Measurements from ENCODE around the gene TMIGD2. TPM values are rescaled to one million over a fixed set of nuclear protein-coding genes. Genes with fewer than 3 reads are reported as not detected.

Gene TMIGD2
- total RNA-seq, 3 donors from 2014 or later = not detected

- Histone ChIP-seq H3K27ac (peak overlapping the region in 1 of 2 donors; percentile 64), H3K27me3 (no peaks in the 10 kb centered on the region), H3K4me1 (no peaks in the 10 kb centered on the region), H3K9me3 (no peaks in the 10 kb centered on the region), H3K4me3 (no peak overlapping the region), H3K36me3 (peaks cover 9% of the 10 kb centered on the region)
- TF ChIP-seq POLR2A (IDR thresholded peaks at IDR 0.05) = no peak
- TF ChIP-seq CTCF (IDR thresholded peaks at IDR 0.05) = peak in 1 of 3 donors; percentile 3
- TF ChIP-seq POLR2AphosphoS5 (IDR thresholded peaks at IDR 0.05) = no peak
- intact Hi-C loops (cut with DNase I; ENCODE audit: low total_unique reads) = loop anchor here (10.0 kb wide), 1 partner anchor 97 kb away; no protein-coding TSS in a partner anchor
- DNase-seq (ENCODE audit: low spot score in 2 of 2) = no peak
These were observed 34.0 kb downstream of the TMIGD2 start for GRCh38 chr19:4267901-4268815.

- Histone ChIP-seq H3K4me1 (no peaks in the 10 kb centered on the region), H3K4me3 (no peak overlapping the region), H3K27me3 (no peaks in the 10 kb centered on the region), H3K27ac (peak overlapping the region in 1 of 2 donors; percentile 9), H3K36me3 (peaks cover 9% of the 10 kb centered on the region), H3K9me3 (no peaks in the 10 kb centered on the region)
- TF ChIP-seq CTCF (IDR thresholded peaks at IDR 0.05) = peak; percentile 66 to 78 (median 74)
- TF ChIP-seq POLR2A (IDR thresholded peaks at IDR 0.05) = no peak
- TF ChIP-seq POLR2AphosphoS5 (IDR thresholded peaks at IDR 0.05) = no peak
- intact Hi-C loops (cut with DNase I; ENCODE audit: low total_unique reads) = loop anchor here (10.0 kb wide), 1 partner anchor 98 kb away; no protein-coding TSS in a partner anchor
- peak in 1 of 2 donors; percentile 32 for DNase-seq (ENCODE audit: low spot score in 2 of 2)
These were observed 34.9 kb downstream of the TMIGD2 start for GRCh38 chr19:4267101-4267900.

GRCh38 chr19:4266253-4267000 lies 35.8 kb downstream of the TMIGD2 start:
- Histone ChIP-seq H3K4me1 (no peaks in the 10 kb centered on the region), H3K27ac (no peak overlapping the region), H3K4me3 (no peak overlapping the region), H3K27me3 (no peaks in the 10 kb centered on the region), H3K9me3 (no peaks in the 10 kb centered on the region), H3K36me3 (peaks cover 9% of the 10 kb centered on the region)
- intact Hi-C loops (cut with DNase I; ENCODE audit: low total_unique reads) = loop anchor here (10.0 kb wide), 1 partner anchor 98 kb away; no protein-coding TSS in a partner anchor
- no peak for DNase-seq (ENCODE audit: low spot score in 2 of 2)
- TF ChIP-seq POLR2AphosphoS5 (IDR thresholded peaks at IDR 0.05) (no peak), CTCF (IDR thresholded peaks at IDR 0.05) (no peak), POLR2A (IDR thresholded peaks at IDR 0.05) (no peak)

GRCh38 chr19:4264812-4265211 lies 37.4 kb downstream of the TMIGD2 start:
- Histone ChIP-seq H3K27me3 (no peaks in the 10 kb centered on the region), H3K4me1 (no peaks in the 10 kb centered on the region), H3K4me3 (no peak overlapping the region), H3K27ac (no peak overlapping the region), H3K36me3 (peaks cover 11% of the 10 kb centered on the region), H3K9me3 (no peaks in the 10 kb centered on the region)
- TF ChIP-seq CTCF (IDR thresholded peaks at IDR 0.05) (no peak), POLR2A (IDR thresholded peaks at IDR 0.05) (no peak), POLR2AphosphoS5 (IDR thresholded peaks at IDR 0.05) (no peak)
- DNase-seq (ENCODE audit: low spot score in 2 of 2) = no peak
- intact Hi-C loops (cut with DNase I; ENCODE audit: low total_unique reads) = loop anchor here (10.0 kb wide), 1 partner anchor 100 kb away; no protein-coding TSS in a partner anchor

Measured in breast epithelium (tissue), 4 donors.